GM19035 (cell line): Measurements from ENCODE around the gene ITPKA.

Experiments
- ATAC-seq: cut with Tn5 transposase; IDR thresholded peaks from one replicate; pipeline ENCODE4 v1.9.1; 2021; ENCODE audit not compliant: unreplicated experiment

Gene ITPKA

GRCh38 chr15:41489641-41490040 is 4.0 kb upstream of the ITPKA start:
- ATAC-seq = no peak

GRCh38 chr15:41490355-41490754 is 3.3 kb upstream of the ITPKA start:
- ATAC-seq = no peak

GRCh38 chr15:41491889-41492288 is 1.8 kb upstream of the ITPKA start:
- no peak for ATAC-seq

GRCh38 chr15:41492597-41493204 is 973 bp upstream of the ITPKA start:
- no peak for ATAC-seq

- no peak for ATAC-seq
Measured at GRCh38 chr15:41493902-41494189, 172 bp downstream of the ITPKA start.

GRCh38 chr15:41494190-41494921 is 682 bp downstream of the ITPKA start:
- ATAC-seq = peak; percentile 27

- no peak for ATAC-seq
Measured at GRCh38 chr15:41494922-41495735, 1.5 kb downstream of the ITPKA start.

- no peak for ATAC-seq
Measured at GRCh38 chr15:41495736-41496599, 2.3 kb downstream of the ITPKA start.

GRCh38 chr15:41498657-41499056 is 5.0 kb downstream of the ITPKA start:
- no peak for ATAC-seq

GRCh38 chr15:41499109-41499851 is 5.6 kb downstream of the ITPKA start:
- no peak for ATAC-seq

- ATAC-seq = no peak
Measured at GRCh38 chr15:41501191-41501917, 7.7 kb downstream of the ITPKA start.

GRCh38 chr15:41501931-41502794 is 8.5 kb downstream of the ITPKA start:
- ATAC-seq = no peak

- no peak for ATAC-seq
Measured at GRCh38 chr15:41502795-41503668, 9.4 kb downstream of the ITPKA start.

- no peak for ATAC-seq
Measured at GRCh38 chr15:41503669-41504010, 10.0 kb downstream of the ITPKA start.

- no peak for ATAC-seq
Measured at GRCh38 chr15:41504751-41505492, 11.2 kb downstream of the ITPKA start.

GRCh38 chr15:41505776-41506175 is 12.1 kb downstream of the ITPKA start:
- ATAC-seq = no peak

- ATAC-seq = no peak
Measured at GRCh38 chr15:41506796-41507341, 13.2 kb downstream of the ITPKA start.
